SK-N-SH treated with all-trans-retinoic acid at 6 μM for 48 hours (cell line): Measurements from ENCODE around the gene GAK.

Experiments used
- CSDC2 ChIP-seq: fragments of 250-450 bp; sonication (Bioruptor Pico); IDR thresholded peaks from 2 replicates; pipeline ENCODE4 v1.5.0; 2020; ENCODE audit warnings: mild to moderate bottlenecking, moderate library complexity
- CSRNP3 ChIP-seq: fragments of 250-450 bp; sonication (Bioruptor Pico); IDR thresholded peaks from 2 replicates; pipeline ENCODE4 v1.5.1; 2021; ENCODE audit warnings: mild to moderate bottlenecking, moderate library complexity
- PATZ1 ChIP-seq: fragments of 250-450 bp; sonication (Bioruptor Pico); IDR thresholded peaks from 2 replicates; pipeline ENCODE4 v1.8.0; 2020; ENCODE audit warnings: mild to moderate bottlenecking, moderate library complexity, borderline replicate concordance
- ZFP3 ChIP-seq: fragments of 250-450 bp; sonication (Bioruptor Pico); IDR thresholded peaks from 2 replicates; pipeline ENCODE4 v1.5.0; 2020; ENCODE audit warnings: mild to moderate bottlenecking, moderate library complexity
- ZFP30 ChIP-seq: fragments of 450-650 bp; formaldehyde crosslinking; IDR thresholded peaks from 2 replicates; pipeline ENCODE4 v1.5.0; 2022; ENCODE audit warnings: mild to moderate bottlenecking, moderate library complexity

DNA sequence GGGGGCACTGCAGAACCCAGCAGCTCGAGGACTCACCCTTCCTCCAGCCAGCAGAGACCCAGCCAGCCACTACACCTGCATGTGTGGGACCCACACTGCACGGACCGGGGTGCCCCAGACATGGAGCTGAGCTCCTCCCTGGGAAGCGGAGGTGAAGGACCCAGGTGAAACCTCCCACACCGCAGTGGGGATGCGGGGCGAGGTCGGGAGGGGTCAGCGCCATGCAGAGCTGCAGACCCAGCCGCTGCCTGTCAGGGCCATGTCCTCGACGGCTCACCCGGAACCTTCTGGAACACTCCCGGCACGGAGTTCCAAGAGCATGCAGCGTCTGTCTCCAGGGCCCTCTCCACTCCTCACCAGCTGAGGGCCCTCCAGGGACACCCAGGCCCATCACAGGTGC, 42.6 kb downstream of the GAK start:
- TF ChIP-seq ZFP30 (CRISPR knock-in tag) (no peak), CSRNP3 (CRISPR knock-in tag) (no peak), PATZ1 (CRISPR knock-in tag) (no peak), CSDC2 (CRISPR knock-in tag) (no peak), ZFP3 (CRISPR knock-in tag) (no peak)
